ENCODE data around the gene ERF. TPM values are rescaled to one million over a fixed set of nuclear protein-coding genes. Genes with fewer than 3 reads are reported as not detected.

ERF gene
- total and polyA plus RNA-seq, 10 of the 15 experiments (the other 5 are each of a cell fraction or from before 2014, with no cell fraction given), result 0.02 to 51.8 (median 14.4) TPM

GRCh38 chr19:42268704-42269477 is 14.0 kb upstream of the ERF start, which contains the start of gene CIC (continued):
- TF ChIP-seq BCLAF1 (IDR thresholded peaks at IDR 0.05) (no peak), JUND (IDR thresholded peaks at IDR 0.05; ENCODE audit: low read depth, low read length) (no peak), SMAD1 (IDR thresholded peaks at IDR 0.05; ENCODE audit: low read depth, partially characterized antibody) (no peak), CHD2 (IDR thresholded peaks at IDR 0.05; ENCODE audit: borderline replicate concordance, low read depth, low read length) (peak; percentile 98), FOXK2 (IDR thresholded peaks at IDR 0.05) (peak; percentile 63), MTA2 (IDR thresholded peaks at IDR 0.05; ENCODE audit: low read depth) (no peak), TCF3 (IDR thresholded peaks at IDR 0.05; ENCODE audit: borderline replicate concordance, insufficient read depth, low read depth, low read length) (no peak), GATAD2B (conservative IDR thresholded peaks at IDR 0.05; ENCODE audit: low read depth) (no peak), IKZF2 (IDR thresholded peaks at IDR 0.05) (peak in 1 of 2 experiments; percentile 65; a peak in 1 of 4 replicates), IRF5 (IDR thresholded peaks at IDR 0.05; ENCODE audit: borderline replicate concordance) (no peak)
